GM18867 (cell line): ENCODE data around the gene CD68.
"Not testable (repeated sequence)": the region's sequence is repeated elsewhere in the genome, so short reads cannot be mapped to it uniquely, and the experiment has no call there.

Source experiments
- ATAC-seq: cut with Tn5 transposase; IDR thresholded peaks from one replicate; pipeline ENCODE4 v1.9.1; 2021; ENCODE audit warnings: mild to moderate bottlenecking, moderate library complexity; ENCODE audit not compliant: unreplicated experiment

The CD68 gene

DNA sequence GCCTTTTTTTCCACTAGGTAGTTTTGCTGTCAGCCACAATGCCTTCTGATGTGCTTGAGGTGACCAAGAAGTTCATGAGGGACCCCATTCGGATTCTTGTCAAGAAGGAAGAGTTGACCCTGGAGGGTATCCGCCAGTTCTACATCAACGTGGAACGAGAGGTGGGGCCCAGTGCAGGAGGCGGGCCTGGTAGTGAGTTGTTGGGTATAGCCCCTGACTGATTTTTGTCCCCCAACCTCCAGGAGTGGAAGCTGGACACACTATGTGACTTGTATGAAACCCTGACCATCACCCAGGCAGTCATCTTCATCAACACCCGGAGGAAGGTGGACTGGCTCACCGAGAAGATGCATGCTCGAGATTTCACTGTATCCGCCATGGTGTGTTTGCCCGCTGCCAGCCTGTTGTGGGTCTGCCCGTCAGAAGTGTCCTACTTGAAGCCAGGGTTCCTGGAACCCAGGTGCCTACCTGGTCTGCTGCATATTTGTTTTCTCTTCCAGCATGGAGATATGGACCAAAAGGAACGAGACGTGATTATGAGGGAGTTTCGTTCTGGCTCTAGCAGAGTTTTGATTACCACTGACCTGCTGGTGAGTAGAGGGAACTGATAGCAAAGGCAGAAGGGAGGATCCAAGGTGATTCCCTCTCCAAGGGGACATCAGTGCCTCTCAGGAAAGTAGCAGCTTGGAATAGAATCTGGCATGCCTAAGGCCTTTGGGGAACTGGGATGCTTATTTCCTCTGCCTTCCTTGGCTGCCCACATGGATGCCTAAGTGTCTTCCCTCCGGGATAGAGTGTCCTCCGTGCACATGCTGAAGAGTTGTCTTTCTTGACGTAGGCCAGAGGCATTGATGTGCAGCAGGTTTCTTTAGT lies 1.9 kb upstream of the CD68 start:
- ATAC-seq = no peak

GRCh38 chr17:7579834-7580603 lies 581 bp downstream of the CD68 start:
- ATAC-seq = no peak

GRCh38 chr17:7580604-7581575 lies 1.5 kb downstream of the CD68 start:
- no peak for ATAC-seq

DNA sequence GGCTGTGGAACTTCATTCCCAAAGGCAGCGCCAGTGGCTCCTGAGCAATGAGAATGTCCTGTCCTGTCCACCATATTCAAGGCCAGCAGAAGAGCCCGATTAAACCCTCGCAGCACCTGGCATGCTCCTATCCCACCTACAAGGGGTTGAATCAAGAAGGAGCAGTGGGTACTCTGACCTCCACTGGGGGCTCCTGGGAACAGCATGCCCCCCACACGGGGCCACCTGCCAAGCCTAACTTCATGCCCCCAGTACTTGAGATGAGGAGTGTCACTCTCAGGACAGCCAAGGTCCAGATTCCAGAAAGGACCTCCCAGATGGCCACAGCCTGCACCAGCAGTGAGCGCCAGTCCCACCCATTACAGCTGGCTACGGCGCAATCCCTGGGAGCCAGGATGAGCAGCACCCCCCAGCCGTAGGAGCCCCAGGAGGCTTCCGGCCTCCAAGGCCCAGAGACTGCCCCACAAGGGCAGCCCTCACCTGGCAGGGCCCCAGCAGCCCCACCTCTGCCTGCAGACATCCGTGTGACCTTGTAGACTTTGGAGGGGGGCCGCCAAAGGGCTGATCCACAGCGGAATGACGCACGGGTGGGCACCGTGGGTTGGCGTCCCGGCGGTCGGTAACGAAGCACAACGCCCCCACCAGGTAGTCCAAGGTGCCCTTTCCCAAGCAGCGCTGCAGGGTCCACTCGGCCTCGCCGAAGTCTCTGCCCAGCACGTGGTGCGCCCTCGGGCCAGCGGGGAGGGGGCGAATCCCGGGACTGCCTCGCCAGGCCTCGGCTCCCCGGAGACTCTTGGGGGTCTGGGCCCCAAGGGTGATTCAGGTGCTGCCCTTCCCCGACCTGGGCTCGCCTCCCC lies 3.2 kb downstream of the CD68 start:
- no peak for ATAC-seq

DNA sequence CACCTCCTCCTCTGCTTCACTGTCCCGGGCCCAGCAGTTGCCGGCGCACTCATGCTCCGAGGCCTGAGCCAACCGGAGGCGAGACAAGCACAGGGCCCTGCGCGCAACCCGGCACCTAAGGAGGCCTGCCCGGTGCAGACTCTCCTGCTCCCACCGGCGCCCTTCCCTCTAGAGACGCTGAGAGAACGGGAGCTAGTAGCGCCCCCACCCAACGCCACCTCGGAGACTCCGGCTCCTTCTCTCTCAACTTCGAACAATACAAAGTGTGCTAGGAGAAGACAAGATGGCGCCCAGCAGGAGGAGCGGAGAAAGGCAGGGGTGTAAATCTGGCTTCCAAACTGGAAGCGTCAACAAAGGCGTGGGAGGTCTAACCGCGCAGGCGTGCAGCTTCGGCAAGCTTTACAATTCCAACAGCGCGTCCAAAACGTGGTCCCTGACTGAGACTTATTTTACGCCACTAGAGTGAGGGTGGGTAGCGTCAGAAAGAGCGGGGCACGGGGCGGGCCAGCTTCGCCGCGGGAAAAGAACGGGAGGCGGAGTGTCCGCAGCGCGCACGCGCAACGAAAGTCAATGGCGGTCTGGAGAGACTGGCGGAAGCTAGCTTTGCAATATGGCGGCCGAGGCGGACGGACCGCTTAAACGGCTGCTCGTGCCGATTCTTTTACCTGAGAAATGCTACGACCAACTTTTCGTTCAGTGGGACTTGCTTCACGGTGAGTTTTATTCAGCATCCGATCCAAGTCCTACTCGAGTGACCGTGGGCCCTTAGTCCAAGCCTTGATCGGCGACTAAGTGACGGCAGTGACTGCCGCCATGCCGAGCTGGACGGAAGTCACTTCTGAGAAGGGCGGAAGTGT lies 4.0 kb downstream of the CD68 start, which contains the start of gene MPDU1:
TSS of gene MPDU1 (plus strand) at position 600 of the 857 bp plus-strand sequence. CDS start at position 611, 11 bp downstream.
- ATAC-seq = peak; percentile 65

- ATAC-seq = no peak
These were observed 7.4 kb downstream of the CD68 start for GRCh38 chr17:7586673-7587419.

- ATAC-seq = no peak
These were observed 8.1 kb downstream of the CD68 start for GRCh38 chr17:7587420-7588151.

DNA sequence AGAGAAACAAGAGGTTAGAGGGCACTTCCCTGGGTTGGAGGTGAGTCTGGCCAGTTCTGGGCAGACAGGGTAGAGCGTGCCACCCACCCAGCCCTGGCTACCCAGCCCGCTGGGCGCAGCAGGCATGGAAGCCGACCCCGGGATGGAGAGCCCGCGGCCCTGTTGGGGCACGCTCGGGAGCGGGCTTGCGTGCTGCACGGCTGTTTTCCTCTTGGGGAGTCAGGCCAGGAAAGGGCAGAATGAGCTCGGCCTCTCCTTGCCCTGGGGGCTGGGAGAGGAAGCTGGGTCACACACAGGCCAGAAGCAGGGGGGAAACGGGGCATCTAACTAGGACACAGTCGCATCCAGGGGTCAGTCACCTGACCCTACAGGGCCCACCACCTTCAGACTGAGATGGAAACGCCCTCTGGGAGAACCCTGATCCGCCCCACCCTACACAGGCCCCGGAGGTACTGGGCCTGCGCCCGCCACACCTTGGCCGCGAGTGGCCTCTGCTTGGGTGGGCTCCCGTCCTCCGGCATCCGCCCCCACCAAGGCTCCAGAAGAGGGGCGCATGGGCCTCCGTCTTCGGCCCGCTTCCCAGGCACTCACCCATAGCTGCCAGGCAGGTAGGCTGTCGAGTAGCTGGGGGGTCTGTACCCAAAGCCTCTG lies 9.2 kb downstream of the CD68 start:
- no peak for ATAC-seq

DNA sequence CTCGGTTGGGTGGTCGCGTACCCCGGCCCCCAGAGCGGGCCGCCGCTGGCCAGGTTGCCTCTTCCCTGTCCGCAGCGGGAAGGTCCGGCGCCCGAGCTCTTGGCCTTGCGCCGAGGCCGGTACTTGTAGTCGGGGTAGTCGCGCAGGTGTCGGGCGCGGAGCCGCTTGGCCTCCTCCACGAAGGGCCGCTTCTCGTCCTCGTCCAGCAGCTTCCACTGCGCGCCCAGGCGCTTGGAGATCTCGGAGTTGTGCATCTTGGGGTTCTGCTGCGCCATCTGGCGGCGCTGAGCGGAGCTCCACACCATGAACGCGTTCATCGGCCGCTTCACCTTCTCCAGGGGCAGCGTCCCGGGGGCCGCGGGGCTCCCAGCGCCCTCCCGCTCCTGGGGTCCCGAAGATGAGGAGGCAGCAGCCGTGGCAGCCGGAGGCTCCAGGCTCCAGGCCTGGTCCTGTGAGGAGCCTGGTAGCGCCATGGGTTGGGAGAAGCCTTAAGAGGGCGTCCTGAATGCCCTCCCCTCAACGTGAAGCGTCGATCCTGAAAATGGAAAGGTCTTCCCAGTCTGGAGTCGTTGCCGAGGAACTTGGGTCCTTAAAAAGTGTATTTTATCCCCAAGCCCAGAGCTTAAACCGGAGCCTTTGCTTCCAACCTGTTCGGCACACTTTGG lies 9.9 kb downstream of the CD68 start:
- no peak for ATAC-seq

- ATAC-seq = no peak
These were observed 10.7 kb downstream of the CD68 start, which contains the start of gene SOX15 for GRCh38 chr17:7589891-7590691. TSS of gene SOX15 (minus strand) at chr17:7590094. CDS start at chr17:7589676, 418 bp downstream.

DNA sequence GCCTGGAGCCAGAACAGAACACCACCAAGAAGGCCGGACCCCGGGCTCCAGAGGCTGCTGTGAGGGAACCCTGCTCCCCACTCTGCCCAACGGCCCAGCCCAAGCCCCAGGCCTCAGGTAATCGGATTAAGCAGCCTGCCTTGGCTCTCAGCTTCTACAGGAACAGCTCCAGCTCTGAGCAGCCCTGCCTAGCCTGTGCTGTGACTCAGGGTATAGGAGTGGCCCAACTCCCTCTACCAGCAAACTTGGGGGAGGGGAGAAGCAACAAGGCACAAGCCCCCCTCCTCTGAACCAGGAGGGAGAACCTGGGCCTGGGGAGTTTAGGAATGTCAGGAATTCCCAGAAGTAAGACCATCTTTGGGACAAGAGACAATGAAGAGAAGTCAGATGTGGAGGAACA lies 11.3 kb downstream of the CD68 start:
- ATAC-seq = no peak

GRCh38 chr17:7591596-7591995 lies 12.2 kb downstream of the CD68 start:
- ATAC-seq = no peak

DNA sequence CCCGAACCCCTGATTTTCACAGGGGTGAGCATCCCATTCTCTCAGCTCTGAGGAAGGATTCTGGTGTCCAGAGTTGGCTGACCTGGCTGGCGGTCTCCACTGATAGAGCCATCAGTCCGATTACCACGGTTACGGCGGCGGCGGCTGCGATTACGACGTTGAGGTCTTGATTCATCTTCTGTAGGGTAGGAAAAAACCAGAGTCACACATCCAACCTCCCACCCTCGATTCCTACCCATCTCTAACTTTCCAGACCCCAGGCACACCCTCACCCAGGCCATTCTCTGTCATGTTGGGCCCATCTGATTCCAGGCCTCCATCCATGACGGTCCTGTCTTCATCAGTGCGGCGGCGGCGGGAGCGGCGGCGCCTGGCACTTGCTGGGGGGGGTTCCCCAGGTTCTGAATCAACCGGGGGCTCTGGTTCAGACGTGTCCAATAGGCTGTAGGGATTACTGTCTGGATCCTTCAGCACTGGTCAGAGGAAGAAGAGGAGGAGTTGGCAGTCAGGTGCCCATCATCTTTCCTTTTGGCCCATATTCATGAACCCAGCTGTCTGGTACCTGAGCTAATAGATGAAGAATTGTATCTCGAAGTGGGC lies 13.1 kb downstream of the CD68 start:
- no peak for ATAC-seq

DNA sequence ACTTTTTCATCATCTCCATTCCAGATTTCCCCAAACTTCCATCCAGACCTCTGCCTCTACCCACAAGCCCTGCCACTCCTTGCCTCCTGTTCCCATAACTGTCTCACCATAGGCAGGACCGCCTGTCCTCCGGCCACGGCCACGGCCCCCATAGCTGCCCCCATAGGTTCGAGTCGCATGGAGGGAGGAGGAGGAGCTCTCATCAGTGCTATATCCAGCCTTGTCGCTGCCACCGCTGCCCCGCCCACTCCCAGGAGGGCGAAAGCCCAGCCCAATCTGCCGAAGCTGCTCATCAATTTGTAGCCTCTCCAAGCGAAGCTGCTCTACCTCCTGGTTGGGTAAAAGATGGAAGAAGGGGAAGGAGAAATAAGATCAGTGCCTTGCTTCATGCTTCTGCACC lies 13.9 kb downstream of the CD68 start:
- no peak for ATAC-seq

DNA sequence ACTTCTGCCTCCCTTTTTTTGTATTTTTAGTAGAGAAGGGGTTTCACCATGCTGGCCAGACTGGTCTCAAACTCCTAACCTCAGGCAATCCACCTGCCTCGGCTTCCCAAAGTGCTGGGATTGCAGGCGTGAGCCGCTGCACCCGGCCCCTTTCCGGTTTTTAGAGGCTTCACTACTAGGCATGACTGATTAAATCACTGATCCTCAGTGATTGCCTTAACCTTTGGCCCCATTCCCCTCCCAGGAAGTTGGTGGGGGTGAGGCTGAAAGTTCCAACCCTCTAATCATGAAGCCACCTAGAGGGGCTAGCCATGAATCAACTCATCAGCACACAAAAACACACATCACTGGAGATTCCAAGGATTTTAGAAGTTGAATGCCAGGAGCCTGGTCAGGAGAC lies 18.1 kb downstream of the CD68 start:
- not testable (repeated sequence) for ATAC-seq
